ENCODE measurements around the gene FDXR. TPM values are rescaled to one million over a fixed set of nuclear protein-coding genes. Genes with fewer than 3 reads are reported as not detected.
"Not testable (repeated sequence)": the region's sequence is repeated elsewhere in the genome, so short reads cannot be mapped to it uniquely, and the experiment has no call there.

FDXR gene
- total RNA-seq, 1 donor: 23.5 TPM

- H3K79me2 ChIP-seq (ENCODE audit: insufficient read depth, low read length): peaks cover 12% of the 10 kb centered on the region
- H2AFZ ChIP-seq (ENCODE audit: low read length): no peak overlapping the region
- no peaks in the 10 kb centered on the region for H3K36me3 ChIP-seq (ENCODE audit: insufficient read depth, low read length)
- H3K4me2 ChIP-seq (ENCODE audit: insufficient read depth, low read length): no peak overlapping the region
- peaks cover 4% of the 10 kb centered on the region for H4K20me1 ChIP-seq (ENCODE audit: insufficient read depth, low read length)
- H3K4me1 ChIP-seq (ENCODE audit: insufficient read depth, low read length): peaks cover 26% of the 10 kb centered on the region
- no peak overlapping the region for H3K27ac ChIP-seq (ENCODE audit: low read depth, low read length)
- DNase-seq (ENCODE audit: insufficient read length, low spot score, missing footprints): peak; percentile 95
- H3K27me3 ChIP-seq (ENCODE audit: insufficient read depth, low read length): no peaks in the 10 kb centered on the region
- H3K4me3 ChIP-seq (ENCODE audit: insufficient read depth, low read length): no peak overlapping the region
- no peaks in the 10 kb centered on the region for H3K9me3 ChIP-seq (ENCODE audit: low read depth, low read length)
- no peak for TF ChIP-seq CTCF (IDR thresholded peaks at IDR 0.05; ENCODE audit: extremely low read depth, low read depth, low read length)
Measured at GRCh38 chr17:74870512-74870911, 2.3 kb downstream of the FDXR start.

- H3K27ac ChIP-seq (ENCODE audit: low read depth, low read length); H3K27me3 ChIP-seq (ENCODE audit: insufficient read depth, low read length); H3K4me2 ChIP-seq (ENCODE audit: insufficient read depth, low read length); H3K36me3 ChIP-seq (ENCODE audit: insufficient read depth, low read length); DNase-seq (ENCODE audit: insufficient read length, low spot score, missing footprints); H3K4me3 ChIP-seq (ENCODE audit: insufficient read depth, low read length); H3K9me3 ChIP-seq (ENCODE audit: low read depth, low read length); H2AFZ ChIP-seq (ENCODE audit: low read length); H4K20me1 ChIP-seq (ENCODE audit: insufficient read depth, low read length): not testable (repeated sequence)
- Histone ChIP-seq H3K4me1 (ENCODE audit: insufficient read depth, low read length) (peaks cover 26% of the 10 kb centered on the region), H3K79me2 (ENCODE audit: insufficient read depth, low read length) (peaks cover 12% of the 10 kb centered on the region)
Measured at GRCh38 chr17:74870028-74870427, 2.8 kb downstream of the FDXR start.

- no peak for TF ChIP-seq CTCF (IDR thresholded peaks at IDR 0.05; ENCODE audit: extremely low read depth, low read depth, low read length)
- Histone ChIP-seq H3K4me1 (ENCODE audit: insufficient read depth, low read length) (peaks cover 22% of the 10 kb centered on the region), H3K27me3 (ENCODE audit: insufficient read depth, low read length) (no peaks in the 10 kb centered on the region), H3K79me2 (ENCODE audit: insufficient read depth, low read length) (peaks cover 12% of the 10 kb centered on the region), H3K36me3 (ENCODE audit: insufficient read depth, low read length) (no peaks in the 10 kb centered on the region), H2AFZ (ENCODE audit: low read length) (no peak overlapping the region), H3K27ac (ENCODE audit: low read depth, low read length) (no peak overlapping the region), H4K20me1 (ENCODE audit: insufficient read depth, low read length) (peaks cover 4% of the 10 kb centered on the region), H3K4me3 (ENCODE audit: insufficient read depth, low read length) (no peak overlapping the region), H3K4me2 (ENCODE audit: insufficient read depth, low read length) (no peak overlapping the region), H3K9me3 (ENCODE audit: low read depth, low read length) (no peaks in the 10 kb centered on the region)
- DNase-seq (ENCODE audit: insufficient read length, low spot score, missing footprints): no peak
Measured at GRCh38 chr17:74868908-74869255, 3.9 kb downstream of the FDXR start.

- DNase-seq (ENCODE audit: insufficient read length, low spot score, missing footprints): no peak
- no peak overlapping the region for H3K4me3 ChIP-seq (ENCODE audit: insufficient read depth, low read length)
- no peaks in the 10 kb centered on the region for H3K36me3 ChIP-seq (ENCODE audit: insufficient read depth, low read length)
- no peak for TF ChIP-seq CTCF (IDR thresholded peaks at IDR 0.05; ENCODE audit: extremely low read depth, low read depth, low read length)
- H3K4me1 ChIP-seq (ENCODE audit: insufficient read depth, low read length): peaks cover 18% of the 10 kb centered on the region
- H3K27ac ChIP-seq (ENCODE audit: low read depth, low read length): no peak overlapping the region
- peaks cover 4% of the 10 kb centered on the region for H4K20me1 ChIP-seq (ENCODE audit: insufficient read depth, low read length)
- no peaks in the 10 kb centered on the region for H3K9me3 ChIP-seq (ENCODE audit: low read depth, low read length)
- peaks cover 12% of the 10 kb centered on the region for H3K79me2 ChIP-seq (ENCODE audit: insufficient read depth, low read length)
- no peak overlapping the region for H2AFZ ChIP-seq (ENCODE audit: low read length)
- no peaks in the 10 kb centered on the region for H3K27me3 ChIP-seq (ENCODE audit: insufficient read depth, low read length)
- H3K4me2 ChIP-seq (ENCODE audit: insufficient read depth, low read length): no peak overlapping the region
Measured at GRCh38 chr17:74868251-74868907, 4.4 kb downstream of the FDXR start.

Data from osteoblast (primary cell).